Dermis blood vessel endothelial cell (primary cell): Measurements from ENCODE around the gene POLR3A. TPM values are rescaled to one million over a fixed set of nuclear protein-coding genes. Genes with fewer than 3 reads are reported as not detected.
"Not testable (repeated sequence)": the region's sequence is repeated elsewhere in the genome, so short reads cannot be mapped to it uniquely, and the experiment has no call there.

Experiments used
- DNase-seq: peaks from one replicate; pipeline ENCODE4 v3.0.0; 2010
- total RNA-seq: library from RNA; depleted of rRNA; stranded (reverse); fragments of >200 nt; gene quantifications from 2 replicates; pipeline ENCODE4 v1.2.3, GENCODE V29; 2014

Gene POLR3A
- total RNA-seq, 1 donor from 2014 or later, result 12.1 TPM

DNA sequence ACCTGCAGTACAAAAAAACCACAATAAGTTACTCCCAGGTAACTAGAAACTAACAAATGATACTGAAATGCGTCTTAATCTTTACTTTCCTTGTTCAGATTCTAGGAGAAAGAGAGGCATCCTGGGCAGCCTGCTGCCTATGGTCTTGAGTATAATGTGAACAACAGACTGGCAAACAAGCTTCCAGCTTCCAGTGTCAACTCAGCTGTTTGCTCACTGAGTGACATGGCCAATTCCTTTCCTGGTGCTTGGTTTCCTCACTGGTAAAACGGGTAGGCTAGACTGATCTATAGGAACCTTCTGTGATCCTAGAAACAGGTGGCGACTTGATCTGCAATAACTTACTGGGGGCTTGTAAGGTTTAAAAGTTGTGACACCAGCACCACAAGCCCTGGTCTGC is 10.1 kb downstream of the POLR3A start:
- DNase-seq, result no peak

DNA sequence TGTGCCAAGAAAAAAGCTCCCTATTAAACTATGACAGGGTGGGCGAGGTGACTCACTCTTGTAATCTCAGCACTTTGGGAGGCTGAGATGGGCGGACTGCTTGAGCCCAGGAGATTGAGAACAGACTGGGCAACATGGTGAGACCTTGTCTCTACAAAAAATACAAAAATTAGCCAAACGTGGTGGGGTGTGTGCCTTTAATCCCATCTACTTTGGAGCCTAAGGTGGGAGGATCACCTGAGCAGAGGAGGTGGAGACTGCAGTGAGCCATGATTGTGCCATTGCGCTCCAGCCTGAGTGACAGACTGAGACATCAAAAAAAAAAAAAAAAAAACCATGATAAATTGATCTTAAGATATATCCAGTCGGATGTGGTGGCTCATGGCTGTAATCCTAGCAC is 11.5 kb downstream of the POLR3A start:
- no peak for DNase-seq

DNA sequence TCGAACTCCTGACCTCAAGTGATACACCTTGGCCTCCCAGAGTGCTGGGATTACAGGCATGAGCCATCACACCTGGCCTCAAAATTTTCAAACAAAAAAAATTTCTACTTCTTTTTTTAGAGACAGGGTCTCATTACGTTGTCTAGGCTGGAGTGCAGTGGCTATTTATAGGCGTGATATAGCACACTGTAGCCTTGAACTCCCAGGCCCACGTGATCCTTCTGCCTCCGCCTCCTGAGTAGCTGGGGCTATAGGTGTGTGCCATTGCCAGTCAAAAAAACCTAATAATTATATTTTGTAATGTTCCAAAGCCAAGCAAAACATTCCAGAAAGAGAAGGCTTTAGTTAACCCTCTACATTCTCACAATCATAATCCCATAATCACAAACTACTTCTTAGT is 13.8 kb downstream of the POLR3A start:
- no peak for DNase-seq

DNA sequence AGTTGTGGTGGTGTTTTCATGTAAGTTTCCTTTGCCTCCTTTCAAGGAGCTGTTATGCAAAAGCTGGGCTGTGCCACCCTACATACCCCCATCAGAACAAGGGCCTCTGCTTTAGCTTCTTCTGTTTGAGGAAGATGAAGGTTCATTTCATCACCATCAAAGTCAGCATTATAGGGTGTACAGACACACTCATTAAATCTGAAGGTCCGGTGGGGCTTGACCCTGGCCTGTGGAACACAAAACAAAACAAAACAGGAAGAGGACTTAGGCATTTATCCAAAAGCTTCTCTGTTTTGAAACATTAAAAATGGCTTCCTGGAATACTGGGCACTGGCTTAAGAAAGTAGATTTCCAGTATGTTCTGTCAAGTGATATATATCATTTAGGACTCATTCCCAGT is 15.8 kb downstream of the POLR3A start:
- DNase-seq, result peak; percentile 8

DNA sequence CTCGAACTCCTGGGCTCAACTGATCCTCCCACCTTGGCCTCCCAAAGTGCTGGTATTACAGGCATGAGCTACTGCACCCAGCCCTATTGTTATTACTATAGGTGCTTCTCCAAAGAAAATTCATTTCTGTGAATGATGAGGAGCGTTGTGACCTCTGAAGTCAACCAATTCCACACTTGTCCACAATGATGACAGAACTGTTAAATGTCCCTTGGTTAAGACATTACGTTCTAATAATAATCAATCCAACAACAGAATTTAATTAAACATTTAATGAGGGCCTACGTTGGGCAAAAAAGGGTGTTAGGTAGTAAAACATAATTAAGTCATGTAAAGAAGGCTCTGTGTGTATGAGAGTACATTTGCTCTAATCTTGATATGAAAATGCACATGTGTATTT is 18.2 kb downstream of the POLR3A start:
- DNase-seq, result no peak

DNA sequence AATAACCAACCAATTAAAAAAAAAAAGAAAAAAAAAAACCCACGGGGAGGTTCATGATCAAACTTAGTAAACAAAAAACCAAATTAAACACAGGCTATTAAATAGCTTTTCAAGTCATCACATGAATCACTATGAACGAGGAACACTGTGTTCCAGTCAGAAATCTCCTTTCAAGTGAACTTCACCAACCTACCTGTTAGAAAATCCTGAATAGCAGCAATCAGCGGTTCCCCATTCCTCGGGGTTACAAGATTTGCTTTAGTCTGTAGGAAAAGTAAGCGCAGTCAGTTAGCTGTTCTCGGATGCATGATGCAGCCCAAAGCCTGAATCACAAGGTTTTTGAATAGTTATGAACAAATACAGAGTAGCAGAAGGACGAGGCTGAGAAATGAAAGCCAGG is 19.0 kb downstream of the POLR3A start:
- no peak for DNase-seq

DNA sequence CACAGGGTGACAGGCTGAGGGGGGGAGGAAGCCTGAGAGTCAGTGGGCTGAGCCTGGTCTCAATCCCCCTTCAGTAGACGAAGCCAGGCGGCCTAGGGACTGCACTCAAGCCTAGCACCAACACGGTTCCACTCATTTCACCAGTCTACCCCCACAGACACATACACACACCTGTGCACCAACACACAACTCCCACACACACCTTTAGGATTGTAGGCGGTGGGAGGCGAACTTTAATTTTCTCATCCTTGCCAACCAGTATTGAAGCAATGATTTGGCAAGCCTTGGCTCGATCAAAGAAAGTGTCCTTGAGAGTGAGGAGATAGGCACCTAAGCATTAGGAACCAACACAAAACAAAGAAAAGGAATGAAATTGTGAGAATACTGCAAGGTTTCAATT is 19.7 kb downstream of the POLR3A start:
- DNase-seq, result no peak

DNA sequence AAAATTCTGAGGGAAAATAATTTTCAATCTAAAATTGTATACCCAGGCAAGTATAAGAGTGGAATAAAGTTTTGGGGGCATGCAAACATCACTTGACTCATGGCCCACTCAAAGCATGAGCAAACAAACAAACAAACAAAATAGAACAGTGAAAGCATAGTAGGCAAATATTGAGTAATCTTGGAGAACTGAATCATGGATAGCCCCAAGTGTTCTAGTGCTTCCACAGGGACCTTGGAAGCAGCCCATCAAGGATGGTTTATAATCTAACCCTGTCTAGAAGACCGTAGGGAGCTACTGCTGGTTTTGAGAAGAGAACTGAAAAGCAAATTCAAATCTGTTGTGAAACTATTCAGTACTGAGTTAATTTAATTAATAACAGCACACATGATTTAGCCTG is 22.1 kb downstream of the POLR3A start:
- DNase-seq, result no peak

DNA sequence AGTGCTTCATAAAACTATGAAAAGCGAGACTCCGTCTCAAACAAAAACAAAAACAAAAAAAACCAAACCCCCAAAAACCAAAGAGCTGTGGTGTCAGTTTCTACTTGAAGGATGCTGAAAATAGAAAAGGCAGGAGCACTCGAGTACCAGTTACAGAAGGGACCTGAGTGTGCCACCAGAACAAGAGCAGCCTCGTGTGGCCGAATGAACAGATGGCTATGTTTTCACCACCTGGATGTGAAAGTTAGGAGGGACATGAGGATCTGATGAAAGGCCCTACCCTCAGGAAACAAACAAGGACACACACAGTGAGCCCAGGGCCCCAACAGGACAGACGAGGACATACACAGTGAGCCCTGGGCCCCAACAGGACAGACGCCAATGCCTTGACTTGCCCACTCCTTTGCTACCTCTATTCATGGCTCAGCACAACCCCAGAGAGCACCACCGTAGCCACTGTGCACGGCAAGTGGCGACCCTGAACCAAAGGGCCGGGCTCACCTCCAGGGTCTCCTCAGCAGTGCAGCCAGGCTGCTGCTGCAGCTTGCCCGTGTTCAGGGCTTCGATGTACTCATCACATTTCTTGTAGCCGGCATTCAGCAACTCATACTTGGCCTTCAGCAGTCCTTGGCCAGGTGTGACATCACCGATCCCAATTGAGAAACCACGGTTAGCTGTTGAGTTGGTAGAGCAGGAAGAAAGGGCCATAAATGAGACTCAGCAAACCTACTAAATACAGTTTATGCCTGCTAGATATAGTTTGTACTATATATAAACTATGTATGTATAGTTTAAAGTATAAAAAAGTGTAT is 24.9 kb downstream of the POLR3A start:
- no peak for DNase-seq

DNA sequence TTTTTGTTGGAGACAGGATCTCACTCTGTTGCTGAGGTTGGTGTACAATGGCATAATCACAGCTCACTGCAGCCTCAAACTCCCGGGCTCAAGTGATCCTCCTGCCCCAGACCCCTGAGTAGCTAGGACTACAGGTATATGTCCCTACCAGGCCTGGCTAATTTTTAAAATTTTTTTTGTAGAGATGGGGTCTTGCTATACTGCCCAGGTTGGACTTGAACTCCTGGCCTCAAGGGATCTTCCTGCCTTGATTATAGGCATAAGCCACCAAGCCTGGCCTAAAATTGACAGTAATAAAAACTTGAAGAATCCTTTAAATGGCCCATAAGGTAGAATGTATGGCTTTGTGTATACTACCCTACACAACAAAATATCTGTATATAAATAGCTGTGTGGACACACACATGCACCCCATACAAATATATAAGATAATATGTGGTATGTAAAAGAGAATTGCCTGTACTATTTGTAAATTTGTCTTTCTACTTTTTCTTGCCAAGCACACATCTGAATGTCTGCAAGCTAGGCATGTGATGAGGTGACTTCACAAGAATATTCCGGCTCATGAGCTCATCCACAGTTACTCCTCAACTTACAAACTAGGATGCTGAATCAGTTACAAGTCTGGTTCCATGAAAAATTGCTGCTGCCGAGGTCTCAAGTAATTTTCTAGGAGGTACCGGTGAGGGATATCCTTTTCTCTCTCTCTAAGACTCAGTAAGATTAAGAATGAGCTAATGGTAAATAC is 26.6 kb downstream of the POLR3A start:
- no peak for DNase-seq

DNA sequence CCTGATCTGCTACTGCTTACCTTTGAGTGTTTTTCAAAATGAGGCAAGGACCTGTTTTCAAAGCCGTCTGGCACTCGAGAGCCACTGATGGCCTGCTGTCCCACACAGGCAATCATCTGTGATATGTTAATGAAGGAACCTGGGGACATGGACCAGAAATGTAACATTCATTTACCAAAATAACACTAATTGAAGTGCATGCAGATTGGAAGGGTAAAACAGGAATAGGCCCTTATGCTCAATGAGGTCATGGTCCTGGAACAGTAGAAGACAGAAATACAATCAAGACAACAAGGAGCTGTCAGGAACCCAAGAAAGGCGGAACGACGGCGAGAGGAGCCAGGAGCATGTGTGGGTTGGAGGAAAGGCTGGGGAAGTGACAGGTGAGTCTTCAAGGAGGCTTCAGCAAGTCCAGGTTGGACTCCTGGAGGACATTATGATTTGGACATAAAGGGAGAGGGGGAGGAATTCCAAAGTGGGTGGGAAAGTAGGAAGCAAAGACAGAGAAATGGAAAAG is 28.3 kb downstream of the POLR3A start:
- DNase-seq, result no peak

DNA sequence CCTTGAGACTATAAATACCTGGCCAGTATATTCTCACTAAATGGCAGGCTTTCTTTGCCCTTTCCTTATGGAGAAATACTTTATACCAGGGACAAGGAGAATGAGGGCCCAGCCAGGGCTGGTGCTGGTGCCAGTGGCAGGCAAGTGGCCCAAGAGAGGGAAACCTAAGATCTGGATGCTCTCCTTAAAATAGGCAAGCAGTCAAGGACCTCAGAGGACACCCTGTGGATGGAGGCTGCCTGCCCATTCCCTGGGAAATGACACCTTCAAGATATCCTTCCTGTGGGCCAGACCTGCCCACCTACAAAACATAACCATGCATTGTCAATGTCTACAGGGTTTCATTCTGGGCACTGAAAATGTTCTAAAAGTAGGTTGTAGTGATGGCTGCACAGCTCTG is 29.1 kb downstream of the POLR3A start:
- no peak for DNase-seq

DNA sequence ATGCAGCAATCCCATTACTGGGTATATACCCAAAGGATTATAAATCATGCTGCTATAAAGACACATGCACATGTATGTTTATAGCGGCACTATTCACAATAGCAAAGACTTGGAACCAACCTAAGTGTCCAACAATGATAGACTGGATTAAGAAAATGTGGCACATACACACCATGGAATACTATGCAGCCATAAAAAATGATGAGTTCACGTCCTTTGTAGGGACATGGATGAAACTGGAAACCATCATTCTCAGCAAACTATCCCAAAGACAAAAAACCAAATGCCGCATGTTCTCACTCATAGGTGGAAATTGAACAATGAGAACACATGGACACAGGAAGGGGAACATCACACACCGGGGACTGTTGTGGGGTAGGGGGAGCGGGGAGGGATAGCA is 30.5 kb downstream of the POLR3A start:
- DNase-seq, result not testable (repeated sequence)

DNA sequence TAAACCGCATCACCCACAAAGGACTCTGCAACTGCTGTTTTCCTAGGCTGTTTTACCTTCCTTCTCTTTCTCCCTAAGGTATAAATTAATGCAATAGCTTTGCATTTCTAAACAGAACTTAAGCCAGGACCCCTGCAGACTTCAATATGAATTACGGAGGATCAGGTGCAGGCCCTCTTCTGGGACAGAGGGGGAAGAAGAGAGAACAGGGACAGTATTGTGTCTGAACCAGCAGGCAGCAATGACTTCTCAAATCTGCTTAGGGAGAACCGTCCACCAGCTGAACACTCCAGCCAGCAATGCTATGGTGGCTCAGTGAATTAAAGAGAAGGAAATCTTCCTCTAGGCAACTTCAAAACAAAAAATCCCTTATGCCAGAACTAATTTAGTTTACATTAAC is 35.7 kb downstream of the POLR3A start:
- no peak for DNase-seq

DNA sequence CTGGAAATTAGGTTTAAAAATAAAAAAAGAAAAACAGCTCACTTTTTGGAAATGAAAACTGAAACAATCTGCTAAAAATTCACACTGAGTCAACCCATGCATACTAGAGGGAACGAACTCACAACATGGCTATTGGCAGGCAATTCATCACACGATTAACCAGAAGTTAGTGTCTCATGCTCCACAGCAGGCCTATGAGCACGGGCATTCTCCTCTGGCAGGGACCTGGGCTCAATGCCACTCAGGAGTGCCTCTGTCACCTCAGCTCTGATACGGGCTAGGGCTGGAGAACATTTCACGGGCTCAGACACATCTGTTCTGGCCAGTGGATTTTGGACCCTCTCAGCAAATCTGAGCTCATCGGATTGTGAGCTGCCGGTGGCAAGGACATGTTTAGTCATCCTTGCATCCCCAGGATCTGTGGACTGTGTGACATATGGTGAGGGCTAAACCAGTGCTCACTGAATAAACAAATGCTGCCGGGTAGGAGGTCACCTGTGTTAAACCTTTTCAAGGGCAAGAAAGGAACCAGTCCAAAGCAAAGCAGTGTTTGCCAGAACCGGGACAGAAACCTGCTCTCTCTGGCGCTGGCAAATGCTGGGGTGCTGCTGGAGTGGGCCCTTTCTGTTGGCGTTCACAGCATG is 40.1 kb downstream of the POLR3A start:
- DNase-seq, result no peak

DNA sequence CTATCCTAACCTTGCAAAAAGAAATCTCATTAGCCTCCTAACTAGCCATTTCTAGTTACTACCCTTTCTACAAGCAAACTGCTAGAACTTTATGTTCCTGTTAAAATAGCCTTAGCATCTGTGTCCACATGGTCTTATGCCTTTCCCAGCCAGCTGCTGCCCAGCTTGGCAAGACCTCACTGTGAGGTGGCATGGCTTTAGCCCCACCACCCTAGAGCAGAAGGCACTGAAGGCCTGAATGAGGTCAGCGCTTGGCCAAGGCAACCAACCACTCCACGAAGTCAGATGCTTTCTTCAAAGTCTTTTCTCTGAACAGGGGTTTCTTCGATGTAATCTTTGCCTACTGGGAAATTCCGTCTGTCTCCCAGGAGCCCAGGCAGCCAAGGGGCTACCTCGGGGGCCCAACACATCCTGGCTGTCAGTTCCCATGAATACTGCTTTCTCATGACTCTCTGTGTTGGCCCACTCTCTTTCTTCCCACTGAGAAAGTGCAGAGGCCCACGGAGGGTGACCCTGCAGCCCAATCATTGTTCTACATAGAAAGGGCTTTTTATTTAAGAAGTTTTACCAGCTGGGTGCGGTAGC is 41.6 kb downstream of the POLR3A start:
- no peak for DNase-seq

DNA sequence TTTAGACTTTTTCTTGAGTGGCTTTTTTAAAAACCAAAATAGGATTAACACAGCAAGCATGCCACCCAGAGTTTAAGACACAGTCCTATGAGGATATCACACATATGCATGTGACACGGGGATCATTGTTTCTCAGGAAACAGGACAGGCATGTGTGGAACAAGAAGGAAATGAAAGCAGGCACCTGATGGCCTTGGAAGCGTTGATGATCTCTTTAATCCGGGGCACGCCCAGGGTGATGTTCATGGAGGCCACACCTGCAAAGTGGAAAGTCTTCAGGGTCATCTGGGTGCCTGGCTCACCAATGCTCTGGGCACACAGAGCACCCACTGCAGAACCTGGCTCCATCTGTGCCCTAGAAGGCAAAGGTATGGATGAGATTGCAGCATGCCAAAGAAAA is 44.3 kb downstream of the POLR3A start:
- DNase-seq, result no peak

DNA sequence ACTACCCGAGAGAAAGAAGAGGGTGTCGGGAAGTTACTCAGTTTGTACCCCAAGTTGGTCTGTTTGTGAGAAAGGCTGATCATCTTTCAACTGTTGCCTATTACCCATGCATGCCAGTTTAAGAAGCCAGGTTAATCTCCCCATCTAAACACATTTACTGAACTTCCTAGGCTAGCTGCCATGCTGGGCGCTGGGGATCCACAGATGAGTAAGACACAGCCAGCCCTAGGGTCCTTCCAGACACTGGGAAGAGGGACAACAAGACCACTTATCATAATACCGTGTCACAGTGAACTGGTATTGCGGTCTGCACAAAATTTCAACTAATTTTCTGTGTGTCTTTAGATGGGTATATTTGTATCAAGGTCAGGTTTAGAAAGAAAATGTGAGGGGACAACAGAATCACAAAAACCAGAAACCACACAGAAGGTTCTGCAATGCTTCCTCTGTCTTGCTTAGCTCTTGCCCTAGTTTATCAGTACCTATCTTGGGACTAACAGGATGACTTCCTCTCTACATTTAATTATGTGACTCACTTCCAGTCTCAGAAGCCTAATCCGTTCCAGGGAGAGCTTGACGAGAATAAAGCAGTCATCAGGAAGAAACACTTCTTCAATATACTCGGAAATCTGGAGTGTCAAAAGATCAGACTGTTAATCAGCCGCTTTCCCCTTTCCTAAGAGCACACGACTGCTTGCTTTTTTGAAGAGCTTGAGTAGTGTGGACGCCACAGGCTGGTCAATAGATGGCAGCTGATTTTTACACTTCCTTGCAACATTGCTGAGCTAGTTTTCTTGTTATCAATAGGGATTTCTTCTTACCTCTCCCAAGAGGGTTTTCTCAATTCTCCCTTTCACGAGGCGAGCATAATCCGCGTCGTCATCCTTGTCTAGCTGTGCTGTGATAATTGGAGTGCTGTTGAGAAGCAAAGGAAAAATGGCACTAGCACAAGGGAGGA is 45.7 kb downstream of the POLR3A start:
- DNase-seq, result peak; percentile 94

DNA sequence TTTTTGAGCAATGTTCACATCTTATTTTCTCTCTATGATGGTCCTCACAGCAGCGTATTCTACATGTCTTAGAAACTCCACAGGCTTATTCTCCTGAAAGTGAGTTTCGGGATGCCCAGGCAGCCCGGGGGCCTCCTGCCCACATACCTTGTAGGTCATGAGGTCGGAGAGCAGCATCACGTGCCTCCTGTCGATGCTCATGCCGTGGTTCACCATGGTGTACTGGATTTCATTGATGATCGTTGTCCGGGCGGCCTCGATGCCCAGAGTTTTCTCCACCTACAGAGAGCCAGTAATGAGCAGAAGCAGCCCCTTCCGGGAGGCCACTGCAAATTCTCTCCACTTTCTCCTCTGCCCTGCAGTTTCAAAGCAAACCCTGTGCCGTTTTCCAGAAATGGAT is 48.0 kb downstream of the POLR3A start:
- no peak for DNase-seq

DNA sequence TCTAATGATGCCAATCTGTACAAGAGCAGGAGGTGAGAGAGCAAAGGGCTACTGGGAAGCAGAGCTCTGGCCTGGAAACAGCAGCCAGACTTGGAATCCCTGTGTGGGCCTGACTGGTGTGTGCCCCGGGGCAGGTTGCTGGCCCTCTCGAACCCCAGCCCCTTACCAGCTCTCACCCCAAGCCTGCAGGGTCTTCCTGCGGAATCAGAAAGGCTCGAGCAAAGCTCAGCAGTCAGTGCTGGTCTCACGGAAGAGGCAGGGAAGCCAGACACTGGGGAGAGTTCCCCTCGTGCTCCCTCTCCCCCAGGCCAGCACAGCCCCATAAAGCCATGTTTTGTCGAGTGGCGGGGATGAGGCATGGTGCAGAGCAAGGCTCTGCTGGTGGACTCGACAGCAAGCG is 50.1 kb downstream of the POLR3A start:
- no peak for DNase-seq

DNA sequence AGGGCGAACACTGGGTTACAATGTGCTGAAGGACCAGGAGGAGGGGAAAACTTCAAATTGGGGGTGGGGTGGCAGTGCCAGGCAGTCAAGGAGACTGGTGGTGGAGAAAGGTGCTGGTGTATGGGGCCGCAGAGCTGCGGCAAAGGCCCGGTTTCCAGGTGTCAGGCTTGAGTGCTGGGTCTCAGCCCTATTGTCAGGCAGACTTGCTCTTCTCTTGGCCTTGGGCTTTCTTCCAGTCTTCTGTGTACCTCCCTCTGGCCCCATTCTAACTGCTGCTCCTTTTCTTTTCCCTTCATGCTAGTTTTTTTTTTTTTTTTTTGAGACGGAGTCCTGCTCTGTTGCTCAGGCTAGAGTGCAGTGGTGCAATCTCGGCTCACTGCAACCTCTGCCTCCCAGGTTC is 51.0 kb downstream of the POLR3A start:
- no peak for DNase-seq

DNA sequence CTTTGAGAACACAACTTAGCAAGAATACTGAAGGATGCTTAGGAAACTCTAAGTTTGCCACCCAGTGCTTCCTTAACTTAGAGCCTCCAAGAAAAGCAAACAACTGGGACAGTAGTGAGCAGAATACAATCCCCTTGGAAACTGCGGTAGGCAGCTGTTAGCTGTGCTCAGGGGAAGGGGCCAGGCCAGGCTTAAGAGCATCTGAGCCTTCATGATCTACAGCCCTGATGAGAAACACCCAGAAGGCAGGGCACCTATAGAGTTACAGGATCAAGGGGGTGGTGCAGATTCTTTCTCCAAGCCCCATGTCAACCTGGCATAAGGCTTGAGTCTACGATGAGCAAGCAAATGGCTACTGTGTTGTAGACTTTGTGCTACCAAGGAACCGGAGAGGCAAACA is 51.4 kb downstream of the POLR3A start:
- DNase-seq, result no peak
